H1 (cell line): ENCODE results near the gene ATP6V1F. TPM values are rescaled to one million over a fixed set of nuclear protein-coding genes. Genes with fewer than 3 reads are reported as not detected.
A peak's percentile ranks its signal among the peaks of the same experiment; 100 is the strongest.

Source experiments
- CTCF ChIA-PET: fragments of 300-600 bp; sonication (Branson Sonifier 250); formaldehyde crosslinking; loops from one replicate; lab custom pipeline; 2021; ENCODE audit not compliant: partially characterized antibody; lab: Charles Lee
- POLR2A ChIA-PET: fragments of 300-600 bp; sonication (Branson Sonifier 250); formaldehyde crosslinking; loops from one replicate; lab custom pipeline; 2021; ENCODE audit warnings: inconsistent platforms; ENCODE audit not compliant: partially characterized antibody; lab: Charles Lee
- DNase-seq, 2 experiments: peaks; one replicate each; pipeline versions ENCODE4 v3.0.0 to v3.0.0-alpha.2; 2010 to 2022; ENCODE audit warnings: low spot score in 2 of 2, low read depth in 1 of 2, mixed read lengths in 1 of 2
- FAIRE-seq: peaks from 2 replicates; lab custom pipeline; 2011; peaks lifted over from hg19 to GRCh38; lab: Jason Lieb, UNC
- H2AFZ ChIP-seq: 2 replicates; pipeline ENCODE4 v1.8.1; 2012; ENCODE audit warnings: low read length, inconsistent platforms
- H2AK5ac ChIP-seq: 2 replicates; pipeline ENCODE4 v1.6.1; 2013; ENCODE audit warnings: low read depth, low read length
- H2BK120ac ChIP-seq: replicated peaks from 2 replicates; pipeline ENCODE3; 2013; ENCODE audit warnings: low read depth, low read length, inconsistent platforms
- H2BK12ac ChIP-seq: 2 replicates; pipeline ENCODE4 v1.6.1; 2013; ENCODE audit warnings: low read depth, low read length
- H2BK15ac ChIP-seq: 2 replicates; pipeline ENCODE4 v1.6.1; 2013; ENCODE audit warnings: low read length
- H2BK20ac ChIP-seq: 2 replicates; pipeline ENCODE4 v1.6.1; 2013; ENCODE audit warnings: low read length
- H2BK5ac ChIP-seq: 2 replicates; pipeline ENCODE4 v1.6.1; 2013; ENCODE audit warnings: low read depth, low read length
- H3K14ac ChIP-seq: 2 replicates; pipeline ENCODE4 v1.6.1; 2013; ENCODE audit warnings: inconsistent platforms; ENCODE audit not compliant: insufficient read length
- H3K18ac ChIP-seq: 2 replicates; pipeline ENCODE4 v1.6.1; 2013; ENCODE audit warnings: low read length; ENCODE audit errors: extremely low read depth
- H3K23ac ChIP-seq: 2 replicates; pipeline ENCODE4 v1.6.1; 2013; ENCODE audit warnings: inconsistent platforms; ENCODE audit not compliant: insufficient read length
- H3K23me2 ChIP-seq: 2 replicates; pipeline ENCODE4 v1.6.1; 2013; ENCODE audit warnings: low read depth, low read length
- H3K27ac ChIP-seq: 2 replicates; pipeline ENCODE4 v1.6.1; 2011; ENCODE audit warnings: low read depth, low read length, inconsistent platforms
- H3K27me3 ChIP-seq, 4 experiments: replicated peaks in 1 of 4; 1 replicate in 1 of 4; 2 replicates in 3 of 4; pipeline versions ENCODE4 v1.6.1 to v1.8.1; 2011 to 2013; ENCODE audit warnings: low read length in 3 of 4, mild to moderate bottlenecking in 3 of 4, inconsistent platforms in 2 of 4, mixed read lengths in 2 of 4, moderate library complexity in 1 of 4; ENCODE audit not compliant: control insufficient read depth in 3 of 4, insufficient read depth in 3 of 4; ENCODE audit errors: extremely low read depth in 1 of 4
- H3K36me3 ChIP-seq, 4 experiments: 2 replicates each; pipeline versions ENCODE4 v1.6.1 to v1.8.1; 2011 to 2013; ENCODE audit warnings: mild to moderate bottlenecking in 4 of 4, low read length in 3 of 4, moderate library complexity in 2 of 4, control low read depth in 1 of 4, inconsistent platforms in 1 of 4; ENCODE audit not compliant: insufficient read depth in 4 of 4, control insufficient read depth in 2 of 4
- H3K4ac ChIP-seq: replicated peaks from 2 replicates; pipeline ENCODE3; 2013; ENCODE audit warnings: low read length, low read depth, mixed read lengths, inconsistent platforms; ENCODE audit not compliant: insufficient read length
- H3K4me1 ChIP-seq, 4 experiments: replicated peaks in 1 of 4; 1 replicate in 1 of 4; 2 replicates in 3 of 4; pipeline versions ENCODE4 v1.6.1 to v1.8.1; 2011 to 2013; ENCODE audit warnings: low read length in 3 of 4, inconsistent platforms in 2 of 4, mixed read lengths in 1 of 4; ENCODE audit not compliant: insufficient read depth in 4 of 4, control insufficient read depth in 3 of 4
- H3K4me2 ChIP-seq, 2 experiments: 2 replicates each; pipeline versions ENCODE4 v1.6.1 to v1.8.1; 2011 to 2013; ENCODE audit warnings: low read depth in 2 of 2, low read length in 2 of 2, control low read depth in 1 of 2, inconsistent platforms in 1 of 2, mild to moderate bottlenecking in 1 of 2; ENCODE audit not compliant: insufficient read depth in 1 of 2
- H3K4me3 ChIP-seq, 4 experiments: fragments of 200-600, 300-600 bp in 1 of 4; sonication (generic), shearing (Covaris generic), sonication (Bioruptor Twin) in 1 of 4; 2 replicates each; pipeline versions ENCODE4 v1.5.1 to v1.8.1; 2011 to 2016; ENCODE audit warnings: low read length in 4 of 4, low read depth in 3 of 4, control low read depth in 2 of 4, inconsistent platforms in 2 of 4, mild to moderate bottlenecking in 2 of 4, mixed read lengths in 1 of 4, moderate library complexity in 1 of 4; ENCODE audit not compliant: insufficient read depth in 2 of 4; ENCODE audit errors: extremely low read depth in 1 of 4
- H3K56ac ChIP-seq: replicated peaks from 2 replicates; pipeline ENCODE3; 2013; ENCODE audit warnings: low read depth, mild to moderate bottlenecking, mixed read lengths, low read length, inconsistent platforms; ENCODE audit not compliant: insufficient read length
- H3K79me1 ChIP-seq: 2 replicates; pipeline ENCODE4 v1.6.1; 2013; ENCODE audit warnings: low read depth, low read length, control low read depth
- H3K79me2 ChIP-seq, 2 experiments: 2 replicates each; pipeline versions ENCODE4 v1.6.1 to v1.8.1; 2012 to 2013; ENCODE audit warnings: low read length in 2 of 2, mild to moderate bottlenecking in 2 of 2, inconsistent platforms in 1 of 2; ENCODE audit not compliant: insufficient read depth in 2 of 2, control insufficient read depth in 1 of 2
- H3K9ac ChIP-seq, 4 experiments: replicated peaks in 1 of 4; 1 replicate in 1 of 4; 2 replicates in 3 of 4; pipeline versions ENCODE4 v1.6.1 to v1.8.1; 2011 to 2013; ENCODE audit warnings: low read depth in 3 of 4, low read length in 3 of 4, control low read depth in 2 of 4, mild to moderate bottlenecking in 2 of 4, moderate library complexity in 2 of 4, inconsistent platforms in 1 of 4; ENCODE audit errors: extremely low read depth in 1 of 4
- H3K9me3 ChIP-seq, 2 experiments: 2 replicates each; pipeline versions ENCODE4 v1.6.1 to v1.8.1; 2012 to 2013; ENCODE audit warnings: mild to moderate bottlenecking in 2 of 2, moderate library complexity in 2 of 2, control low read depth in 1 of 2, inconsistent platforms in 1 of 2, low read depth in 1 of 2, low read length in 1 of 2, mixed read lengths in 1 of 2; ENCODE audit not compliant: insufficient read depth in 2 of 2
- H4K20me1 ChIP-seq, 2 experiments: replicated peaks in 1 of 2; 2 replicates each; pipeline versions ENCODE3 to v1.8.1; 2011 to 2013; ENCODE audit warnings: inconsistent platforms in 2 of 2, low read length in 2 of 2, mild to moderate bottlenecking in 1 of 2; ENCODE audit not compliant: insufficient read depth in 2 of 2, control insufficient read depth in 1 of 2
- H4K5ac ChIP-seq: 2 replicates; pipeline ENCODE4 v1.6.1; 2013; ENCODE audit warnings: low read length, low read depth, mixed read lengths, inconsistent platforms; ENCODE audit not compliant: insufficient read length
- H4K8ac ChIP-seq: 2 replicates; pipeline ENCODE4 v1.8.0; 2013; ENCODE audit warnings: mild to moderate bottlenecking, moderate library complexity, low read length, inconsistent platforms; ENCODE audit not compliant: insufficient read depth; ENCODE audit errors: extremely low read depth
- H4K91ac ChIP-seq: replicated peaks from 2 replicates; pipeline ENCODE3; 2013; ENCODE audit warnings: low read length, mixed read lengths, inconsistent platforms; ENCODE audit not compliant: insufficient read length
- ATF2 ChIP-seq: IDR thresholded peaks from 2 replicates; pipeline ENCODE4 v1.6.1; 2012; ENCODE audit warnings: low read length, inconsistent platforms
- GTF2F1 ChIP-seq: IDR thresholded peaks from 2 replicates; pipeline ENCODE4 v1.6.1; 2012; ENCODE audit warnings: low read depth, low read length, improper control_type of control experiment, borderline replicate concordance
- MAX ChIP-seq: IDR thresholded peaks from 2 replicates; pipeline ENCODE4 v1.6.1; 2012; ENCODE audit warnings: inconsistent platforms
- RAD21 ChIP-seq, 2 experiments: IDR thresholded peaks in 1 of 2; conservative IDR thresholded peaks in 1 of 2; 2 replicates each; pipeline ENCODE4 v1.6.1; 2011; ENCODE audit warnings: low read depth in 2 of 2, low read length in 2 of 2, improper control_type of control experiment in 1 of 2, inconsistent platforms in 1 of 2, mild to moderate bottlenecking in 1 of 2, moderate library complexity in 1 of 2
- SAP30 ChIP-seq: fragments of 300-600 bp; sonication (generic); IDR thresholded peaks from 2 replicates; pipeline ENCODE4 v1.7.1; 2012; ENCODE audit warnings: low read length, moderate library complexity, mild to moderate bottlenecking, inconsistent platforms; ENCODE audit not compliant: insufficient read depth, insufficient replicate concordance
- SP1 ChIP-seq: IDR thresholded peaks from 2 replicates; pipeline ENCODE4 v1.6.1; 2011; ENCODE audit warnings: low read depth, low read length
- SP2 ChIP-seq: IDR thresholded peaks from 2 replicates; pipeline ENCODE4 v1.6.1; 2012; ENCODE audit warnings: mild to moderate bottlenecking, low read length, inconsistent platforms
- WGBS, 2 experiments: shearing (Covaris generic) in 1 of 2; methylation state at CpG; one replicate each; pipeline versions ENCODE4 v1.1.6 to v1.1.7; 2013 to 2015; ENCODE audit warnings: low lambda C conversion rate in 2 of 2, mixed read lengths in 2 of 2, inconsistent platforms in 1 of 2, low coverage in 1 of 2, missing lambda C conversion rate in 1 of 2; ENCODE audit not compliant: insufficient replicate concordance in 2 of 2, insufficient coverage in 1 of 2, insufficient read length in 1 of 2; ENCODE audit errors: extremely low coverage in 1 of 2, missing lambda C conversion rate in 1 of 2; 5-methylcytosine and 5-hydroxymethylcytosine counted together
- polyA plus RNA-seq, 7 experiments: library from polyadenylated mRNA; depleted of rRNA in 3 of 7; stranded (reverse) in 5 of 7; unstranded in 2 of 7; fragments of >200 nt in 5 of 7; fragments of 200-250 nt in 2 of 7; gene quantifications; 1 replicate in 5 of 7; 2 replicates in 1 of 7; 4 replicates in 1 of 7; pipeline versions ENCODE4 v1.2.1 to v1.2.3, GENCODE V29; 2011 to 2013; ENCODE audit warnings: missing spikeins in 2 of 7, mixed read lengths in 2 of 7
- total RNA-seq: library from RNA; stranded (reverse); fragmentation: NEBNext Ultra II Directional; extraction: Animal tissue kit (Norgen Biotek cat#: 25700); gene quantifications from 2 replicates; pipeline ENCODE4 v1.2.1, GENCODE V29; 2021

Gene ATP6V1F
- total and polyA plus RNA-seq, 2 of the 8 experiments (the other 6 are each of a cell fraction or from before 2014, with no cell fraction given): 104 to 318 TPM

- no peak overlapping the region for H2BK5ac ChIP-seq
- H4K91ac ChIP-seq: no peak overlapping the region
- H3K23me2 ChIP-seq: peaks cover 20% of the 10 kb centered on the region; the same call in 1 of the 2 replicates
- no peak overlapping the region for H3K4ac ChIP-seq
- no peaks in the 10 kb centered on the region for H3K79me2 ChIP-seq
- H2BK15ac ChIP-seq: peak overlapping the region; percentile 94
- no peak overlapping the region for H3K9ac ChIP-seq
- peak overlapping the region; percentile 39; the same call in 1 of the 2 replicates for H2BK12ac ChIP-seq
- 0 out of 2 replicates have a peak, but pooled peaks cover 7% of the 10 kb centered on the region for H3K79me1 ChIP-seq
- POLR2A ChIA-PET: no interaction called here
- H2AK5ac ChIP-seq: no peak overlapping the region; the same call in 1 of the 2 replicates
- H2BK120ac ChIP-seq: peak overlapping the region; percentile 47
- peaks cover 0 to 19% (median 10%) of the 10 kb centered on the region in 4 experiments; a peak in 5 of 7 replicates for H3K4me1 ChIP-seq
- peak overlapping the region; percentile 30 to 83; a peak in 2 of 4 replicates for H3K4me2 ChIP-seq
- 0 out of 2 replicates have a peak overlapping the region, but pooled peaks have one; percentile 72 for H2BK20ac ChIP-seq
- no peak for FAIRE-seq
- 93% methylated on average over 9 of the region's 11 CpGs; no CpG with 5 or more reads in 1 of the 2 experiments for WGBS, 2 experiments
- H3K18ac ChIP-seq: peak overlapping the region; percentile 60; the same call in 1 of the 2 replicates
- H2AFZ ChIP-seq: no peak overlapping the region; the same call in 1 of the 2 replicates
- H3K27ac ChIP-seq: no peak overlapping the region
- no peak overlapping the region for H4K5ac ChIP-seq
- H3K23ac ChIP-seq: no peak overlapping the region
- no peaks in the 10 kb centered on the region for H3K9me3 ChIP-seq
- no peak overlapping the region for H3K56ac ChIP-seq
- CTCF ChIA-PET: interaction anchor here (0.6 to 2.5 kb wide), 3 partner anchors 11 to 174 kb away, joined by 3 to 8 read pairs (median 3); no protein-coding TSS in a partner anchor
- H3K36me3 ChIP-seq: no peaks in the 10 kb centered on the region
- H4K8ac ChIP-seq: no peak overlapping the region
- H3K4me3 ChIP-seq: peak overlapping the region in 1 of 4 experiments; percentile 66; a peak in 1 of 8 replicates
- peaks cover 0 to 13% of the 10 kb centered on the region in 2 experiments for H4K20me1 ChIP-seq
- H3K14ac ChIP-seq: no peak overlapping the region
- peaks cover 0 to 7% (median 4%) of the 10 kb centered on the region in 4 experiments; a peak in 4 of 7 replicates for H3K27me3 ChIP-seq
- no peak for DNase-seq
- no peak for TF ChIP-seq RAD21 (IDR thresholded peaks at IDR 0.05 in 1 of 2, conservative IDR thresholded peaks at IDR 0.05 in 1 of 2; ENCODE audit: low read depth in 2 of 2, low read length in 2 of 2)
- no peak for TF ChIP-seq ATF2
- TF ChIP-seq SP1: no peak
- no peak for TF ChIP-seq GTF2F1
- TF ChIP-seq MAX: no peak
- TF ChIP-seq SAP30: no peak
- no peak for TF ChIP-seq SP2
These were observed 29.2 kb downstream of the ATP6V1F start for GRCh38 chr7:128891942-128892269.
